GM12865 (cell line): ENCODE results near the gene SURF6.
"Not testable (repeated sequence)": the region's sequence is repeated elsewhere in the genome, so short reads cannot be mapped to it uniquely, and the experiment has no call there.

Experiments
- DNase-seq: peaks from one replicate; pipeline ENCODE4 v3.0.0; 2010; ENCODE audit warnings: low read depth
- H3K4me3 ChIP-seq: 2 replicates; pipeline ENCODE4 v1.5.1; 2011; ENCODE audit warnings: mild to moderate bottlenecking, low read depth, low read length, control low read depth
- TF ChIP-seq, protein P1 (sequence below): IDR thresholded peaks from 2 replicates; pipeline ENCODE4 v1.5.1; 2011; ENCODE audit warnings: low read length, control low read depth, low read depth, inconsistent platforms; ENCODE audit not compliant: insufficient read depth; ENCODE audit errors: missing control alignments

The SURF6 gene

DNA sequence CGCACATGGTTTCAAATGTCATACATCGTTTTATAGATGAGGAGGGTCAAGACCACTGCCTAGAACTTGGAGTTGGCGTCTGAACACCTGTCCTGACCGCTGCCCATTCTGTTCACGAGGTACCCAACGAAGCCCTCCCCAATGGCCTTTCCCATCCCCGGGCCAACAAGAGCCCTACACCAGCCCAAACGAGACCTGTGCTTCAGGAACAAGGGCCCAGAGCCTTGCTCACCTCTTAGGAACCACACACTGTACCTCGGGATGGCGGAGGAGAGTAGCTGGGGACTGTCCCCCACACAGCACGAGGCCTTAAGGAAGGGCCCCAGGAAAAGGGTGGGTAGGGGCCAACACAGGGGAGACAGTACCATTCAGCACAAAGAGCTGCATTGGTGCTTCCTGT is 3.0 kb downstream of the SURF6 start:
- TF ChIP-seq, protein P1, sequence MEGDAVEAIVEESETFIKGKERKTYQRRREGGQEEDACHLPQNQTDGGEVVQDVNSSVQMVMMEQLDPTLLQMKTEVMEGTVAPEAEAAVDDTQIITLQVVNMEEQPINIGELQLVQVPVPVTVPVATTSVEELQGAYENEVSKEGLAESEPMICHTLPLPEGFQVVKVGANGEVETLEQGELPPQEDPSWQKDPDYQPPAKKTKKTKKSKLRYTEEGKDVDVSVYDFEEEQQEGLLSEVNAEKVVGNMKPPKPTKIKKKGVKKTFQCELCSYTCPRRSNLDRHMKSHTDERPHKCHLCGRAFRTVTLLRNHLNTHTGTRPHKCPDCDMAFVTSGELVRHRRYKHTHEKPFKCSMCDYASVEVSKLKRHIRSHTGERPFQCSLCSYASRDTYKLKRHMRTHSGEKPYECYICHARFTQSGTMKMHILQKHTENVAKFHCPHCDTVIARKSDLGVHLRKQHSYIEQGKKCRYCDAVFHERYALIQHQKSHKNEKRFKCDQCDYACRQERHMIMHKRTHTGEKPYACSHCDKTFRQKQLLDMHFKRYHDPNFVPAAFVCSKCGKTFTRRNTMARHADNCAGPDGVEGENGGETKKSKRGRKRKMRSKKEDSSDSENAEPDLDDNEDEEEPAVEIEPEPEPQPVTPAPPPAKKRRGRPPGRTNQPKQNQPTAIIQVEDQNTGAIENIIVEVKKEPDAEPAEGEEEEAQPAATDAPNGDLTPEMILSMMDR: no peak

DNA sequence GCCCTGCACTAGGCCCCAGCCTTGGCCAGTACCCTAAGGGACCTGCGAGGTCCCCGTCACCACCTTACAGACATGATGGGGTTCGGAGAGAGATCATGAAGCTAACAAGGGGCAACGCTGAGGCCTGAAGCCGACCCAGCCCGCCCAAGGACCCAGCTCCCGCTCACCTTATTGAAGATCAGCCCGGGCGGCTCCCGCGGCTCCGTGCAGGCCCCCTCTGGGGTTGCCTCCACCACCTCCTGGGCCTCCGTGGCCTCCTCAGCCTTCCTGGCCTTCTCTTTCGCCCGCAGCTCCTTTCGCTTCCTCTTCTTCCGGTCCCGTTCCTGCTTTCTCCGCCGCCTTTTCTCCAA is 3.6 kb downstream of the SURF6 start:
- TF ChIP-seq, protein P1: no peak
- H3K4me3 ChIP-seq: no peak overlapping the region
- no peak for DNase-seq

More for the DNA sequence above, 3.0 kb downstream of the SURF6 start:
- no peak for DNase-seq
- no peak overlapping the region for H3K4me3 ChIP-seq

DNA sequence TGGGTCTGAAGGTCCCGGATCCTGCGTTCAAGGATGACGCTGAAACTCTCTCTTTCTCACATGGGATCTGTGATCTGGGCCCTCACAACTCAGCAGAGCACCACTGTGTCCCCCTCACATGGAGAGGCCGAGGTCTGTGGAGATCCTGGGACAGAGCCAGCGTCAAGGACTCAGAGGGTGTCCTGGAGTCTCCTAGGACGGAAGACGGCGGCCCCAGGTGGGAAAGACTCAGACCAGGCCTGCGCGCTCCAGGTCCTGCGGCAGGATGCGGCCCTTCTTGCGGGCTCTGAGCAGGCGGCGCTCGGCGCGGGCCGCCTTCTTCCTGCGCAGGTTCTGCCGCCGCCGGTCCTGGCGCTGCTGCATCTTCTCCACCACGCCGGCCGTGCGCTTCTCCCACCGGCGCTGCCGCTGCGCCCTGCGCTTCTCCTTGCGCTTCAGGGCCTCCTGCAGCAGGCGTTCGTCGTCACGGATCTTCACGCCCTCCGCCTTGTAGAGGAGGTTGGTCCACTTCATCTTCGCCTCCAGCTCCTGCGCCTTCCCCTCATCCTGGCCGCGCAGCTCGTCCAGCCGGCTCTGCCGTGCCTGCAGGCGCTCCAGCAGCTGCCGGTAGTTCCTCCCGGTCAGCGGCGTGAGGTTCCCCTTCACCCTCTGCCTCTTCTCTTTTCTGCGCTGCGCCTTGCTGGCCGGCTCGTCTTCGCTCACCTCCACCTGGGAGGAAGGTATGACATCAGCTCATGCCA is 4.2 kb downstream of the SURF6 start:
- TF ChIP-seq, protein P1: no peak
- no peak for DNase-seq
- no peak overlapping the region for H3K4me3 ChIP-seq

DNA sequence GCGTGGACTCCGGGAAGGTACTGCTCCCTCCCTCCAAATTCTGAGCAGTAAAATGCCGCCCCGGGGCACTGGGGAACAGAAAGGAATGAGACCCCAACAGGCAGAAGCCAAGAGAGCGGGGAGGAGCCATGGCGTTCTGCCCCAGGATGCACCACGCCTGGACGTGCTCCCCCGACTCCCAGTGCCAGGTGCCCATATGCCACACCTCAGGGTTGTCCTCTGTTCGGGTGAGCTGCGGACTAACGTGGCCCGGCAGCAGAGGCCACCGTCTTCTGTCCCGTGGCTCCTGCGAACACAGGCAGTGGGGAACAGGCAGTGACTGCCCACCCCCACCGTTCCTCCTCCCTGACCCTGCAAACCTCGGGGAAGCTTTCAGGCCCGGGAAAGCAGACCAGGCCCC is 4.8 kb downstream of the SURF6 start:
- no peak for DNase-seq
- no peak overlapping the region for H3K4me3 ChIP-seq
- TF ChIP-seq, protein P1: no peak

DNA sequence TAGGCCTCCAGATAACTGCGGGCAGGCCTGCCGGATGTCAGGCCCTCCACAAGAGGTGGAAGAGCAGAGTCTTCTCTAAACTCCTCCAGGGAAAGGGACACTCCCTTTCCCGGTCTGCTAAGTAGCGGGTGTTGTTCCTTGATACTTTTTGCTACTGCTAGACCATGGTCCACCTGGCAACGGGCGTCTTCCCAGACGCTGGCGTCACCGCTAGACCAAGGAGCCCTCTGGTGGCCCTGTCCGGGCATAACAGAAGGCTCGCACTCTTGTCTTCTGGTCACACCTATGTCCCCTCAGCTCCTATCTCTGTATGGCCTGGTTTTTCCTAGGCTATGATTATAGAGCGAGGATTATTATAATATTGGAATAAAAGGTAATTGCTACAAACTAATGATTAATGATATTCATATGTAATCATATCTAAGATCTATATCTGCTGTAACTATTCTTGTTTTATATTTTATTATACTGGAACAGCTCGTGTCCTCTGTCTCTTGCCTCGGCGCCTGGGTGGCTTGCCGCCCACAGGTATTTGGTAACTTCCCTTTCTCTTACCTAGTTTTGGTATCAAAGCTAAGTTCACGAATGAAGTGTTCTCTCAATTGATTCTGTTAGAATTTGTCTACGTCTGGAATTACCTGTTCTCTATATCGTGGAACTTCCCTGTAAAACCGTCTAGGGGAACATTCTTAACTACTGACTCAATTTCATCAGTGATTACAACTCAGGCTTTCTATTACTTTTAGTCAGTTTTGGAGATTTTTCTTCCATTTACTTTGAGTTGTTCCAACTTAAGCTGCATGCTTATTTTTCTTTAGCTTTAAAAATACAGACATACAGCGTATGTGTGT is 6.5 kb downstream of the SURF6 start:
- TF ChIP-seq, protein P1: peak; percentile 46
- DNase-seq, H3K4me3 ChIP-seq: not testable (repeated sequence)

DNA sequence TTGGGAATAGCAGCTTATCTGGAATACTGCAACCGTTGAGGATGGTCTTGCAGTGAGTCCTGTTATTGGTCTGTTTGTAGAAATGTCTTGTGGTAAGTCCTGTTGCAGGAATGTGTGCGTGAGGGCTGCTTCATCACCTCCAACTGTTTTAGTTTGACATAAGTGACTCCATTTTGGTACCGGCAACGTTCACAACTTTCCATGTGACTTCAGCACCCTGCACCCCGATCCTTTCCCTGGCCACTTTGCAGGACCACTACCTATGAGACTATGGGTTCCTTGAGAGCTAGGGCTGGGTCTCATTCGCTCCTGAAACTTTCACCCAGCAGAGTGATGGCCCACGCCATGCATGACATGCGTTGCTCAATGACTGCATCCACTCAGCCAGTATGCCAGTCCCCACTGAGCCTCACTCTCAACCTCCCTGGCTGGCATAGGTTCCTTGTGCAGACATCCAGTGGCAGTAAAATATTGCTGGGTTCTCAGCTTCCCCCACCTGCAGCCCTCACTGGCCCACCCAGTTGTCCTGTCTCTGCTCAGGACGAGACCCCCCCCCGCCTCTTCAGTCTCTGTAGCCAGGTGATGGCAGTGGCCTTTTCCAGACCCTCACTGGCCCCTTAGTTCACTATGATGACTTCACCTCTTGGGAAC is 8.0 kb downstream of the SURF6 start:
- TF ChIP-seq, protein P1: no peak
- H3K4me3 ChIP-seq: no peak overlapping the region
- DNase-seq: no peak

DNA sequence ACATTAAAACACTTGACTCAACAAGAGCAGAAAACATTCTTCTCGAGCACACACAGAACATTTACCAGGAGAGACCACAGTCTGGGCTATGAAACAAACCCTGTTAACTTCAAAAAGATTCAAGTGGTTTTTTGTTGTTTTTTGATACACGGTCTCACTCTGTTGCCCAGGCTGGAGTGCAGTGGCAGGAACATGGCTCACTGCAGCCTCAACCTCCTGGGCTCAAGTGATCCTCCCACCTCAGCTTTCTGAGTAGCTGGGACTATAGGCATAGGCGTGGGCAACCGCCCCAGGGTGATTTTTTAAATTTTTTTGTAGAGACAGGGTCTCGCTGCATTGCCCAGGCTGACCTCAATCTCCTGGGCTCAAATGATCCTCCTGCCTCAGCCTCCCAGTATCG is 9.0 kb downstream of the SURF6 start:
- H3K4me3 ChIP-seq, DNase-seq: not testable (repeated sequence)
